Thoracic aorta (tissue), 2 donors: ENCODE results near the gene MPHOSPH8. TPM values are rescaled to one million over a fixed set of nuclear protein-coding genes. Genes with fewer than 3 reads are reported as not detected.

Source experiments
- ATAC-seq: fragments of 150-250 bp; one replicate; pipeline ENCODE4 v1.8.0; 2017; ENCODE audit warnings: low read depth; ENCODE audit not compliant: insufficient number of reproducible peaks, low FRiP score
- DNase-seq: peaks from one replicate; pipeline ENCODE4 v3.0.0-alpha.2; 2020; ENCODE audit warnings: low spot score
- H3K27ac ChIP-seq, 2 donors: fragments of 200-600 bp; sonication (generic); 1 replicate in 1 of 2; 2 replicates in 1 of 2; pipeline ENCODE4 v1.5.1; 2016; ENCODE audit warnings: mild to moderate bottlenecking in 2 of 2, moderate library complexity in 2 of 2
- H3K27me3 ChIP-seq: fragments of 200-600 bp; sonication (generic); replicated peaks from 2 replicates; pipeline ENCODE4 v1.6.0; 2016; ENCODE audit warnings: mild to moderate bottlenecking; ENCODE audit not compliant: insufficient read depth
- H3K36me3 ChIP-seq: fragments of 200-600 bp; sonication (generic); one replicate; pipeline ENCODE4 v1.5.1; 2016
- H3K4me1 ChIP-seq, 2 donors: fragments of 200-600 bp; sonication (generic); 1 replicate in 1 of 2; 2 replicates in 1 of 2; pipeline versions ENCODE4 v1.5.1 to v1.6.0; 2016; ENCODE audit warnings: low read depth in 2 of 2, mild to moderate bottlenecking in 1 of 2; ENCODE audit not compliant: control insufficient read depth in 1 of 2
- H3K4me3 ChIP-seq: fragments of 200-600 bp; sonication (generic); 2 replicates; pipeline ENCODE4 v1.5.1; 2016; ENCODE audit warnings: mild to moderate bottlenecking
- H3K9me3 ChIP-seq: fragments of 200-600 bp; sonication (generic); 2 replicates; pipeline ENCODE4 v1.5.1; 2016
- total RNA-seq, 2 donors: library from RNA; depleted of rRNA; stranded (reverse); fragments of >200 nt; gene quantifications; one replicate each; pipeline versions ENCODE4 v1.1.0 to v1.2.3, GENCODE V29; 2016
- TF ChIP-seq, protein P1 (sequence below): fragments of 200-600 bp; sonication (generic); IDR thresholded peaks from one replicate; pipeline ENCODE4 v1.5.1; 2019; ENCODE audit warnings: antibody characterized with exemption

The MPHOSPH8 gene
- total RNA-seq, 2 donors from 2014 or later, result 24.8 to 56.3 TPM

DNA sequence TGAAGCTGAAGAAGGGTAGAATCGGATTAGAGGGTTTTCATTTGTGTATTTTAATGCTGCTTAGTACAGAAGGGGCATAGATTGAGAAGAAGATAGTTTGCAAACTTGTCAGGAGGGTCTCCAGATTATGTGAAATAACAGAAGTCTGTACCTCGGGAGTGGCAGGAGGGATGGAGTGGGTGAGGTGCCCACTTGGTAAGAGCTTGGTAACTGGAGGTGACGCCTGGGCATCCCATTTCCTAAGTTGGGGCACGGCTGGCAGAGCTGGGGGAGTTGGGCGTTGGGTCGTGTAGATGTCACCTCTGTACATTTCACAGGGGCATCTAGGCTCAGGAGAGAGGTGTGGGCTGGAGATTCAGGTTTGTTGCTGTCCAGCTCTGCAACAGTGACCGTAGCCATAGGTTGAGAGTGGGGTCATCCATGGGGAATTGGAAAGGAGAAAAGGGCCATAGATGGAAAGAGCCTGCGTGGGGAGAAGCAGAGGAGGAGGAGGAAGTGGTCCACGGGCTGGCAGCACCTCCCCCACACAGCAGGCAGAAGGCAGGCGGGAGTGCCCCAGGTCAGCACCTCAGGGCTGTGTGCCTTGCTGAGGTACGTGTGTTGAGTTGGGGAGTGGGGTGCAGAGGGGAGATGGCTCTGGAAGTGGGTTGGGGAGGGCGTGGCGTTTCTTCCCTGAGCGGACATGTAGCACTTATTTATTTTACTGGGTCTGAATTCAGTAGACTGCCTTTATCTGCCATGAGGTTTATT is 31.2 kb downstream of the MPHOSPH8 start:
- Histone ChIP-seq H3K27me3 (no peaks in the 10 kb centered on the region), H3K9me3 (no peaks in the 10 kb centered on the region), H3K4me3 (no peak overlapping the region), H3K36me3 (peaks cover 65% of the 10 kb centered on the region), H3K27ac (no peak overlapping the region), H3K4me1 (no peaks in the 10 kb centered on the region)
- ATAC-seq, result no peak
- DNase-seq, result no peak
- TF ChIP-seq, protein P1, sequence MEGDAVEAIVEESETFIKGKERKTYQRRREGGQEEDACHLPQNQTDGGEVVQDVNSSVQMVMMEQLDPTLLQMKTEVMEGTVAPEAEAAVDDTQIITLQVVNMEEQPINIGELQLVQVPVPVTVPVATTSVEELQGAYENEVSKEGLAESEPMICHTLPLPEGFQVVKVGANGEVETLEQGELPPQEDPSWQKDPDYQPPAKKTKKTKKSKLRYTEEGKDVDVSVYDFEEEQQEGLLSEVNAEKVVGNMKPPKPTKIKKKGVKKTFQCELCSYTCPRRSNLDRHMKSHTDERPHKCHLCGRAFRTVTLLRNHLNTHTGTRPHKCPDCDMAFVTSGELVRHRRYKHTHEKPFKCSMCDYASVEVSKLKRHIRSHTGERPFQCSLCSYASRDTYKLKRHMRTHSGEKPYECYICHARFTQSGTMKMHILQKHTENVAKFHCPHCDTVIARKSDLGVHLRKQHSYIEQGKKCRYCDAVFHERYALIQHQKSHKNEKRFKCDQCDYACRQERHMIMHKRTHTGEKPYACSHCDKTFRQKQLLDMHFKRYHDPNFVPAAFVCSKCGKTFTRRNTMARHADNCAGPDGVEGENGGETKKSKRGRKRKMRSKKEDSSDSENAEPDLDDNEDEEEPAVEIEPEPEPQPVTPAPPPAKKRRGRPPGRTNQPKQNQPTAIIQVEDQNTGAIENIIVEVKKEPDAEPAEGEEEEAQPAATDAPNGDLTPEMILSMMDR, result no peak

DNA sequence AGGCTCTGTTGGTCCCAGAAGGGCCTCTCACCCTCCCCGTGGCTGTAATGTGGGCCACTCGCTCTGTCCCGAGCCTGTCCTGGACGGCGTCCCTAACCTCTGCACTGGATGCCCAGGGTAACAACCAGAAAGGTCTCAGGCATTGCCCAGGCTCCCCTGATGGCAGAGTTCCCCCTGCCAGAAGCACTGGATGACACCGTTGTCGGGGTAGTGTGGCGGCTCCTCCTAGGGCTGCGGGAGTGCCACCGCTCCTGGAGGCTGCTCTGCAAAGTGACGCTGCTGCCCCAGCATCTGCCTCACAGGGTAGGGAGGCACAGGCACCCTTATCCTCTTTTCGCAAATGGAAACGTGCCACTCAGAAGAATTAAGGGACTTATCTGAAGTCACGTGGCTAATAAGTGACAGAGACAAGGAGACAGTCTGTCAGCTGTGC is 32.0 kb downstream of the MPHOSPH8 start:
- DNase-seq (no peak), ATAC-seq (no peak)
- peaks cover 73% of the 10 kb centered on the region for H3K36me3 ChIP-seq
- no peak overlapping the region for H3K4me3 ChIP-seq
- no peaks in the 10 kb centered on the region for H3K27me3 ChIP-seq
- H3K27ac ChIP-seq, result no peak overlapping the region
- no peaks in the 10 kb centered on the region for H3K9me3 ChIP-seq
- TF ChIP-seq, protein P1, result no peak
- H3K4me1 ChIP-seq, result no peaks in the 10 kb centered on the region

DNA sequence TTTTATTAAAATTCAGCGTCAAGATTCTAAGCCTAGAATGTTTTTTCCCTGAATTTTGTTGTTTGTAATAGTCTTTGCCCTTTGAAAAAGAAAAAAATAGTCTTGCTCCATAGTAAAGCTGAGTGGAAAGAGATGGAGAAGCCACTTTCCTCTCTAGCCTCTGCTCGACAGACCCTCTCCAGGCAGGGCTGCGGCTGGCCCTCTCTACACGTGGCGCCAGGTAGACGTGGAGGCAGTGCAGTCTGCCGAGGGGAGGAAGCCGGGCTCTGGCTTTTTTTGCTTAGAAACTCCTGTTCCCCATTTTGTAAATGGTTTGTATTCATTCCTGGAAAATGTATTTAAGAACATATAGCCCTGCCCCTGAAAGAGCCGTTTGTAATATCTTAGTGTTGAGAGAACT is 35.3 kb downstream of the MPHOSPH8 start:
- TF ChIP-seq, protein P1, result no peak
- Histone ChIP-seq H3K27ac (no peak overlapping the region), H3K4me1 (peaks cover 0 to 5% of the 10 kb centered on the region in 2 donors), H3K4me3 (no peak overlapping the region), H3K27me3 (no peaks in the 10 kb centered on the region), H3K9me3 (no peaks in the 10 kb centered on the region), H3K36me3 (peaks cover 74% of the 10 kb centered on the region)
- DNase-seq (no peak), ATAC-seq (no peak)

DNA sequence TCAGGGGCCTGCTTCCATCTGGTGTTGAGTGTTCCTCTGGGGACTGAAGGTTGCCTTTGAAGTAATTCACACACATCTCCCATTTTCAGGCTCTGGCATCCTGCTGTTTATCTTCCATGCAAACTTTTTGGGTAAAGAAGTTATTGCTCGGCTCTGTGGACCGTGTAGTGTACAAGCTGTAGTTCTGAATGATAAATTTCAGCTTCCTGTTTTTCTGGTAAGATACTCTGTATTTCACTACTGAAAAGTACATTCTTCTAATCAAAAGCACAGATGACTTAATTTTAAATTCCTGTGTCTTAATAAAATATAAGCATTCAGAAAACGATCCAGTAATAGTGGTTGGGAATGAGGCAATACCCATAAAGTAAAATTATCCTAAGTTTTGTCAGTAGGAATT is 36.7 kb downstream of the MPHOSPH8 start:
- no peak overlapping the region for H3K27ac ChIP-seq
- peaks cover 0 to 11% of the 10 kb centered on the region in 2 donors for H3K4me1 ChIP-seq
- ATAC-seq, result no peak
- H3K9me3 ChIP-seq, result no peaks in the 10 kb centered on the region
- TF ChIP-seq, protein P1, result no peak
- DNase-seq, result no peak
- no peaks in the 10 kb centered on the region for H3K27me3 ChIP-seq
- peaks cover 72% of the 10 kb centered on the region for H3K36me3 ChIP-seq
- no peak overlapping the region for H3K4me3 ChIP-seq

DNA sequence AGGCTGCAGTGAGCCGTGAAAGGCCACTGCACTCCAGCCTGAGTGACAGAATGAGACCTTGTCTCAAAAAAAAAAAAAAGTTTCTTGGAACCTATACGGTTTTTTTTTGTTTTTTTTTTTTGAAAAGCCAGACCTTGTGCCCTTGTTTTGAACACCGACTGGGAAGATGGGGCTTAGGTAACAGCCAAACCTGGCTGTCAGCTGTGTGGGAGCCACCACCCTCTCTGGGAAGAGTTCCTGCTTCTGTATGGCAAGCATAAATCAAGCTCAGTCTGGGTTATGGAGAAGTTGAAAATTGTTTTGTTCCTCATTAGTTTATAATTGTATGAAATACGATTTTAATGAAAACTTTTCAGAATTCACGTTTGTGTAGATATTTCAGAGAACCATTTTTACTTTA is 39.5 kb downstream of the MPHOSPH8 start:
- DNase-seq (no peak), ATAC-seq (no peak)
- peaks cover 57% of the 10 kb centered on the region for H3K36me3 ChIP-seq
- no peaks in the 10 kb centered on the region for H3K9me3 ChIP-seq
- no peak overlapping the region for H3K27ac ChIP-seq
- H3K27me3 ChIP-seq, result no peaks in the 10 kb centered on the region
- H3K4me3 ChIP-seq, result no peak overlapping the region
- H3K4me1 ChIP-seq, result peaks cover 0 to 11% of the 10 kb centered on the region in 2 donors
- TF ChIP-seq, protein P1, result no peak
